Sigmoid colon (tissue), 4 donors: ENCODE data around the gene CACNA2D3.

Experiments
- CTCF ChIP-seq, 4 experiments: fragments of 450-650 bp in 3 of 4; fragments of 200-600 bp in 1 of 4; IDR thresholded peaks; one replicate each; pipeline ENCODE4 v1.5.1; 2016 to 2019; ENCODE audit warnings: antibody characterized with exemption in 4 of 4, mild to moderate bottlenecking in 3 of 4, moderate library complexity in 2 of 4
- EP300 ChIP-seq, 4 donors: sonication (generic); formaldehyde crosslinking; IDR thresholded peaks; one replicate each; pipeline ENCODE4 v1.6.1; 2017; ENCODE audit warnings: antibody characterized with exemption in 4 of 4
- POLR2A ChIP-seq, 2 donors: fragments of 450-650 bp; IDR thresholded peaks; one replicate each; pipeline ENCODE4 v1.6.1; 2016; ENCODE audit warnings: antibody characterized with exemption in 2 of 2, mild to moderate bottlenecking in 2 of 2, moderate library complexity in 2 of 2

- TF ChIP-seq CTCF (IDR thresholded peaks at IDR 0.05) = no peak
- no peak for TF ChIP-seq EP300 (IDR thresholded peaks at IDR 0.05)
- no peak for TF ChIP-seq POLR2A (IDR thresholded peaks at IDR 0.05)
Measured at GRCh38 chr3:54303517-54304375, 181.4 kb downstream of the CACNA2D3 start.
